ENCODE measurements around the gene FYB2.

The FYB2 gene

GRCh38 chr1:56709269-56709880 lies 109.8 kb downstream of the FYB2 start:
- DNase-seq (ENCODE audit: low read depth): peak; percentile 27
- peak; percentile 44 for TF ChIP-seq CTCF (IDR thresholded peaks at IDR 0.05; ENCODE audit: control insufficient read depth, insufficient read depth, low read depth, low read length, missing control alignments)
- no peak overlapping the region for H3K4me3 ChIP-seq (ENCODE audit: control insufficient read depth, low read depth, low read length)

GRCh38 chr1:56707379-56707778 lies 111.8 kb downstream of the FYB2 start:
- no peak for DNase-seq (ENCODE audit: low read depth)
- H3K4me3 ChIP-seq (ENCODE audit: control insufficient read depth, low read depth, low read length): no peak overlapping the region
- TF ChIP-seq CTCF (IDR thresholded peaks at IDR 0.05; ENCODE audit: control insufficient read depth, insufficient read depth, low read depth, low read length, missing control alignments): no peak

- no peak for DNase-seq (ENCODE audit: low read depth)
These were observed 115.5 kb downstream of the FYB2 start for GRCh38 chr1:56703747-56704146.

GRCh38 chr1:56696663-56697062 lies 122.5 kb downstream of the FYB2 start:
- no peak for DNase-seq (ENCODE audit: low read depth)
- TF ChIP-seq CTCF (IDR thresholded peaks at IDR 0.05; ENCODE audit: control insufficient read depth, insufficient read depth, low read depth, low read length, missing control alignments): no peak
- no peak overlapping the region for H3K4me3 ChIP-seq (ENCODE audit: control insufficient read depth, low read depth, low read length)

More at GRCh38 chr1:56703747-56704146, 115.5 kb downstream of the FYB2 start:
- no peak for TF ChIP-seq CTCF (IDR thresholded peaks at IDR 0.05; ENCODE audit: control insufficient read depth, insufficient read depth, low read depth, low read length, missing control alignments)
- H3K4me3 ChIP-seq (ENCODE audit: control insufficient read depth, low read depth, low read length): no peak overlapping the region

- no peak for TF ChIP-seq CTCF (IDR thresholded peaks at IDR 0.05; ENCODE audit: control insufficient read depth, insufficient read depth, low read depth, low read length, missing control alignments)
- DNase-seq (ENCODE audit: low read depth): no peak
- no peak overlapping the region for H3K4me3 ChIP-seq (ENCODE audit: control insufficient read depth, low read depth, low read length)
These were observed 130.6 kb downstream of the FYB2 start for GRCh38 chr1:56688522-56689026.

- no peak overlapping the region for H3K4me3 ChIP-seq (ENCODE audit: control insufficient read depth, low read depth, low read length)
- no peak for TF ChIP-seq CTCF (IDR thresholded peaks at IDR 0.05; ENCODE audit: control insufficient read depth, insufficient read depth, low read depth, low read length, missing control alignments)
- no peak for DNase-seq (ENCODE audit: low read depth)
These were observed 133.0 kb downstream of the FYB2 start for GRCh38 chr1:56686169-56686568.

Measured in AG09309 (cell line).